Neutrophil (primary cell): ENCODE measurements around the gene KRTAP10-3.
"Not testable (repeated sequence)": the region's sequence is repeated elsewhere in the genome, so short reads cannot be mapped to it uniquely, and the experiment has no call there.

ENCODE experiments used
- H3K27ac ChIP-seq: fragments of 200-600 bp; sonication (generic); 2 replicates; pipeline ENCODE4 v1.5.1; 2016; ENCODE audit warnings: mild to moderate bottlenecking, moderate library complexity
- H3K27me3 ChIP-seq: fragments of 200-600 bp; sonication (generic); 2 replicates; pipeline ENCODE4 v1.6.0; 2016; ENCODE audit warnings: mild to moderate bottlenecking
- H3K36me3 ChIP-seq: fragments of 200-600 bp; sonication (generic); 2 replicates; pipeline ENCODE4 v1.5.1; 2017
- H3K4me1 ChIP-seq, 2 experiments: fragments of 200-600 bp in 1 of 2; sonication (generic) in 1 of 2; 1 replicate in 1 of 2; 2 replicates in 1 of 2; pipeline versions ENCODE4 v1.5.1 to v1.6.1; 2013 to 2016; ENCODE audit warnings: low read depth in 1 of 2, low read length in 1 of 2, mild to moderate bottlenecking in 1 of 2, moderate library complexity in 1 of 2; ENCODE audit not compliant: control insufficient read depth in 1 of 2, insufficient read depth in 1 of 2
- H3K4me3 ChIP-seq, 2 experiments: fragments of 200-600 bp in 1 of 2; sonication (generic) in 1 of 2; 1 replicate in 1 of 2; 2 replicates in 1 of 2; pipeline ENCODE4 v1.5.1; 2013 to 2016; ENCODE audit warnings: low read depth in 1 of 2, low read length in 1 of 2, mild to moderate bottlenecking in 1 of 2, moderate library complexity in 1 of 2
- H3K9me3 ChIP-seq: fragments of 200-600 bp; sonication (generic); 2 replicates; pipeline ENCODE4 v1.5.1; 2016
- CTCF ChIP-seq: fragments of 200-600 bp; sonication (generic); IDR thresholded peaks from 2 replicates; pipeline ENCODE4 v1.5.1; 2016; ENCODE audit warnings: antibody characterized with exemption

KRTAP10-3 gene

GRCh38 chr21:44551340-44551961 lies 7.1 kb downstream of the KRTAP10-3 start, which contains the start of gene KRTAP10-2:
Gene KRTAP10-2, minus strand, starts transcription at chr21:44551505. Its CDS starts 47 bp downstream, at chr21:44551458.
- Histone ChIP-seq H3K4me1 (peaks cover 33 to 39% of the 10 kb centered on the region in 2 experiments), H3K27ac (no peak within 1 kb of the TSS), H3K4me3 (no peak within 1 kb of the TSS), H3K9me3 (no peaks in the 10 kb centered on the region), H3K27me3 (peaks cover 17% of the 10 kb centered on the region), H3K36me3 (no peaks in the 10 kb centered on the region)
- no peak for TF ChIP-seq CTCF

- Histone ChIP-seq H3K27ac (no peak overlapping the region), H3K9me3 (no peaks in the 10 kb centered on the region), H3K36me3 (no peaks in the 10 kb centered on the region), H3K4me1 (peaks cover 34 to 45% of the 10 kb centered on the region in 2 experiments), H3K27me3 (peaks cover 10% of the 10 kb centered on the region), H3K4me3 (no peak overlapping the region)
- TF ChIP-seq CTCF: no peak
Measured at GRCh38 chr21:44550807-44551206, 7.8 kb downstream of the KRTAP10-3 start.

GRCh38 chr21:44550285-44550684 lies 8.3 kb downstream of the KRTAP10-3 start:
- H3K4me3 ChIP-seq, H3K27ac ChIP-seq, H3K27me3 ChIP-seq, H3K9me3 ChIP-seq, H3K36me3 ChIP-seq: not testable (repeated sequence)
- H3K4me1 ChIP-seq: peaks cover 34 to 45% of the 10 kb centered on the region in 2 experiments

- no peaks in the 10 kb centered on the region for H3K36me3 ChIP-seq
- H3K9me3 ChIP-seq: no peaks in the 10 kb centered on the region
- no peak overlapping the region for H3K27ac ChIP-seq
- no peak for TF ChIP-seq CTCF
- H3K4me3 ChIP-seq: no peak overlapping the region
- H3K27me3 ChIP-seq: peaks cover 7% of the 10 kb centered on the region
- H3K4me1 ChIP-seq: peaks cover 34 to 46% of the 10 kb centered on the region in 2 experiments
Measured at GRCh38 chr21:44549525-44550211, 8.9 kb downstream of the KRTAP10-3 start.

- Histone ChIP-seq H3K4me1 (peaks cover 37 to 53% of the 10 kb centered on the region in 2 experiments), H3K4me3 (no peak overlapping the region), H3K27ac (peak overlapping the region; percentile 87), H3K9me3 (no peaks in the 10 kb centered on the region), H3K36me3 (no peaks in the 10 kb centered on the region), H3K27me3 (peaks cover 4% of the 10 kb centered on the region)
- TF ChIP-seq CTCF: no peak
Measured at GRCh38 chr21:44548922-44549321, 9.7 kb downstream of the KRTAP10-3 start.

- Histone ChIP-seq H3K27ac (peak overlapping the region; percentile 87), H3K36me3 (no peaks in the 10 kb centered on the region), H3K4me1 (peaks cover 42 to 59% of the 10 kb centered on the region in 2 experiments), H3K4me3 (peak overlapping the region in 1 of 2 experiments; percentile 46), H3K9me3 (no peaks in the 10 kb centered on the region), H3K27me3 (no peaks in the 10 kb centered on the region)
- no peak for TF ChIP-seq CTCF
Measured at GRCh38 chr21:44548381-44548780, 10.2 kb downstream of the KRTAP10-3 start.
